Right cardiac atrium (tissue), 5 donors: ENCODE measurements around the gene RAD52. TPM values are rescaled to one million over a fixed set of nuclear protein-coding genes. Genes with fewer than 3 reads are reported as not detected.

Experiments used
- ATAC-seq, 2 donors: fragments of 200-7000 bp; cut with Tn5 transposase; one replicate each; pipeline versions ENCODE4 v1.8.0 to v1.9.1; 2020; ENCODE audit warnings: moderate library complexity in 2 of 2, mild to moderate bottlenecking in 1 of 2
- DNase-seq, 3 donors: peaks; one replicate each; pipeline ENCODE4 v3.0.0-alpha.2; 2020
- H3K27ac ChIP-seq: one replicate; pipeline ENCODE4 v1.5.1; 2013; ENCODE audit warnings: mild to moderate bottlenecking, low read length, control low read depth, moderate library complexity
- H3K27me3 ChIP-seq: one replicate; pipeline ENCODE4 v1.6.1; 2013; ENCODE audit not compliant: control insufficient read depth, insufficient read depth
- H3K4me1 ChIP-seq: one replicate; pipeline ENCODE4 v1.6.1; 2013; ENCODE audit warnings: low read length; ENCODE audit not compliant: control insufficient read depth, insufficient read depth
- H3K4me3 ChIP-seq: one replicate; pipeline ENCODE4 v1.5.1; 2013; ENCODE audit warnings: low read length, control low read depth
- H3K9me3 ChIP-seq: one replicate; pipeline ENCODE4 v1.6.1; 2013; ENCODE audit warnings: low read length; ENCODE audit not compliant: control insufficient read depth
- WGBS: extraction: QIAGEN DNeasy Blood & Tissue Kit; methylation state at CpG from one replicate; pipeline ENCODE4 v1.1.7; 2013; 5-methylcytosine and 5-hydroxymethylcytosine counted together
- intact Hi-C, 4 donors: fragments of 100-400 bp; cut with DNase I; formaldehyde crosslinking; loops; one replicate each; pipeline versions ENCODE4 v1.11.0 to v1.14.0; 2022 to 2023
- long read RNA-seq, 4 donors: library from polyadenylated mRNA; unstranded; transcript quantifications; one replicate each; pipeline ENCODE4 v2.0.0, GENCODE V29; 2020 to 2021
- polyA plus RNA-seq: library from polyadenylated mRNA; stranded (reverse); fragments of 200-250 nt; gene quantifications from one replicate; pipeline ENCODE4 v1.2.3, GENCODE V29; 2013
- total RNA-seq, 4 donors: library from RNA; stranded (reverse); fragmentation: NEBNext Ultra II Directional; extraction: Animal tissue kit (Norgen Biotek cat#: 25700); gene quantifications; one replicate each; pipeline ENCODE4 v1.2.1, GENCODE V29; 2021
- donor health status: healthy with polysubstance abuse.
- donor health status: DM: no; HTN: yes; CAD: no.
- donor health status: DM: no; HTN: no; CAD: no.
- donor health status: DM: no; HTN: yes; CAD: no; lungs with severe emphysema.
- donor health status: DM: yes; HTN: yes; CAD: no.

Gene RAD52
- 1 to 10 TPM; 8.1 to 10.0 (median 9.3) TPM for total RNA-seq
- polyA plus RNA-seq: 4.3 TPM
- long read RNA-seq, donor 1, partial matches to known transcripts: 0 of 4 reads
- long read RNA-seq, donor 1, other reads (novel, unspliced or antisense): 1 of 4 reads
- long read RNA-seq, donor 2, partial matches to known transcripts: 0 of 1 reads
- long read RNA-seq, donor 2, other reads (novel, unspliced or antisense): 1 of 1 reads
- long read RNA-seq, donor 3, partial matches to known transcripts: 3 of 16 reads
- long read RNA-seq, donor 3, other reads (novel, unspliced or antisense): 8 of 16 reads
- long read RNA-seq, donor 4, partial matches to known transcripts: 0 of 1 reads
- long read RNA-seq, donor 4, other reads (novel, unspliced or antisense): 1 of 1 reads

GRCh38 chr12:949453-950191 is at the start of gene RAD52:
TSS of gene RAD52 (minus strand) at chr12:949694. CDS start at chr12:933058, 16,636 bp downstream.
- DNase-seq (peak; percentile 98 to 99 (median 99)), ATAC-seq (peak; percentile 98)
- no peaks in the 10 kb centered on the region for H3K27me3 ChIP-seq
- H3K9me3 ChIP-seq: no peaks in the 10 kb centered on the region
- intact Hi-C loops: loop anchor here (2.0 to 10.0 kb wide), 3 partner anchors 375 to 385 kb away; no protein-coding TSS in a partner anchor
- WGBS: under 1% methylated on average over 58 of the region's 58 CpGs
- H3K4me1 ChIP-seq: peaks cover 2% of the 10 kb centered on the region
- H3K4me3 ChIP-seq: peak within 1 kb of the TSS; percentile 75
- H3K27ac ChIP-seq: peak within 1 kb of the TSS; percentile 93

- ATAC-seq (peak; percentile 80 to 81), DNase-seq (no peak)
- H3K9me3 ChIP-seq: no peaks in the 10 kb centered on the region
- H3K4me3 ChIP-seq: no peak overlapping the region
- 55% methylated on average over 6 of the region's 6 CpGs for WGBS
- peak overlapping the region; percentile 71 for H3K27ac ChIP-seq
- no peaks in the 10 kb centered on the region for H3K4me1 ChIP-seq
- intact Hi-C loops: no loop called here
- no peaks in the 10 kb centered on the region for H3K27me3 ChIP-seq
Observed at GRCh38 chr12:998020-998874, 48.8 kb upstream of the RAD52 start.

- 82% methylated on average over 1 of the region's 1 CpG for WGBS
- DNase-seq (no peak), ATAC-seq (no peak)
- no peak overlapping the region for H3K4me3 ChIP-seq
- no peaks in the 10 kb centered on the region for H3K9me3 ChIP-seq
- H3K27me3 ChIP-seq: no peaks in the 10 kb centered on the region
- no peaks in the 10 kb centered on the region for H3K4me1 ChIP-seq
- H3K27ac ChIP-seq: no peak overlapping the region
- intact Hi-C loops: no loop called here
Observed at GRCh38 chr12:997505-997904, 48.0 kb upstream of the RAD52 start.

- WGBS: 87% methylated on average over 4 of the region's 4 CpGs
- H3K4me3 ChIP-seq: no peak overlapping the region
- ATAC-seq: no peak
- no peak overlapping the region for H3K27ac ChIP-seq
- intact Hi-C loops: no loop called here
- H3K9me3 ChIP-seq: no peaks in the 10 kb centered on the region
- no peak for DNase-seq
- no peaks in the 10 kb centered on the region for H3K27me3 ChIP-seq
- no peaks in the 10 kb centered on the region for H3K4me1 ChIP-seq
Observed at GRCh38 chr12:996881-997280, 47.4 kb upstream of the RAD52 start.

- intact Hi-C loops: no loop called here
- H3K27ac ChIP-seq: no peak overlapping the region
Observed at GRCh38 chr12:992647-993046, 43.2 kb upstream of the RAD52 start.

GRCh38 chr12:991350-992333 is 42.1 kb upstream of the RAD52 start:
- intact Hi-C loops: no loop called here
- no peaks in the 10 kb centered on the region for H3K9me3 ChIP-seq
- peaks cover 2% of the 10 kb centered on the region for H3K4me1 ChIP-seq
- 3% methylated on average over 47 of the region's 48 CpGs for WGBS
- peak overlapping the region; percentile 94 for H3K27ac ChIP-seq
- DNase-seq: no peak
- peak; percentile 49 to 58 for ATAC-seq
- H3K27me3 ChIP-seq: no peaks in the 10 kb centered on the region
- peak overlapping the region; percentile 99 for H3K4me3 ChIP-seq

More at GRCh38 chr12:992647-993046, 43.2 kb upstream of the RAD52 start:
- ATAC-seq (no peak), DNase-seq (no peak)
- Histone ChIP-seq H3K9me3 (no peaks in the 10 kb centered on the region), H3K27me3 (no peaks in the 10 kb centered on the region), H3K4me3 (peak overlapping the region; percentile 99), H3K4me1 (peaks cover 2% of the 10 kb centered on the region)
- WGBS: 16% methylated on average over 1 of the region's 1 CpG

- intact Hi-C loops: no loop called here
- ATAC-seq (peak; percentile 94 to 96), DNase-seq (peak; percentile 93 to 96 (median 96))
- H3K4me3 ChIP-seq: peak within 1 kb of the TSS; percentile 99
- peak within 1 kb of the TSS; percentile 99 for H3K27ac ChIP-seq
- under 1% methylated on average over 87 of the region's 87 CpGs for WGBS
- H3K4me1 ChIP-seq: peaks cover 2% of the 10 kb centered on the region
- no peaks in the 10 kb centered on the region for H3K27me3 ChIP-seq
- H3K9me3 ChIP-seq: no peaks in the 10 kb centered on the region
Observed at GRCh38 chr12:990661-991349, 41.3 kb upstream of the RAD52 start, which contains the start of gene ERC1. TSS of gene ERC1 (plus strand) at chr12:991223. CDS start at chr12:1027904, 36,681 bp downstream.

- WGBS: 2% methylated on average over 40 of the region's 40 CpGs
- Histone ChIP-seq H3K27ac (peak overlapping the region; percentile 99), H3K9me3 (no peaks in the 10 kb centered on the region), H3K27me3 (no peaks in the 10 kb centered on the region), H3K4me1 (peaks cover 2% of the 10 kb centered on the region), H3K4me3 (peak overlapping the region; percentile 99)
- peak; percentile 58 to 67 for ATAC-seq
- DNase-seq: peak; percentile 76 to 89 (median 89)
- intact Hi-C loops: no loop called here
Observed at GRCh38 chr12:989751-990660, 40.5 kb upstream of the RAD52 start.

GRCh38 chr12:989051-989450 is 39.6 kb upstream of the RAD52 start:
- intact Hi-C loops: no loop called here
- 65% methylated on average over 2 of the region's 2 CpGs for WGBS
- Histone ChIP-seq H3K27ac (peak overlapping the region; percentile 9), H3K27me3 (no peaks in the 10 kb centered on the region), H3K4me1 (peaks cover 2% of the 10 kb centered on the region), H3K4me3 (peak overlapping the region; percentile 99), H3K9me3 (no peaks in the 10 kb centered on the region)
- DNase-seq (no peak), ATAC-seq (no peak)
